Activated effector memory CD4-positive, alpha-beta T cell treated with Interleukin-2 at 50 U/mL for 16 hours (primary cell): Measurements from ENCODE around the gene ARFGAP3.

Experiments
- DNase-seq: peaks from one replicate; pipeline ENCODE4 v3.0.0-alpha.2; 2020

ARFGAP3 gene

DNA sequence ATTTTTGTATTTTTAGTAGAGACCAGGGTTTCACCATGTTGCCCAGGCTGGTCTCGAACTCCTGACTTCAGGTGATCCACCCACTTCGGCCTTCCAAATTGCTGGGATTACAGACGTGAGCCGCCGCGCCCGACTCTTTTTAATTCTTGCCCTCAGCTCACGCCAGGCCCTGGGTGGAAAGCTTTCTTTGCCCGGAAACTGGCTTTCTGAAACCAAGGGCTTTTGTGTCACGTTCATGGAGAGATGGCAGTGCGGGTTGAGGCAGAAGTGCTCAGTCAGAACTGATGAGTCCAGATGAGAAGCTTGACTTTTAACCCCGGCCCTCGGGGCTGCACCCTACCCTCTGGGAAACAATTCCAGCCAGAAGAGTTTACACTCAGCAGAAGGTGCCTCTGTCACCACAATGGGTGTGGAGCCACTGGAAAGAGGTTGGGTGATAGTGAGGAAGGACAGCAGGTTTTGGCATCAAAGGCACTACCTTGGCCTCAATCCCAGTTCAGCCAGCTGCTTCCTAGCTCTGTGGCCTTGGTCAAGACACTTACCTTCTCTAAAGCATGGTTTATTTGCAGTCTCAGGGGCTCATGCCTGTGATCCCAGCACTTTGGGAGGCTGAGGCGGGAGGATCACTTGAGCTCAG lies 890 bp upstream of the ARFGAP3 start:
- DNase-seq = no peak

GRCh38 chr22:42856179-42856864 lies 751 bp downstream of the ARFGAP3 start:
- DNase-seq = peak; percentile 11

- no peak for DNase-seq
Measured at GRCh38 chr22:42855721-42856120, 1.4 kb downstream of the ARFGAP3 start.

DNA sequence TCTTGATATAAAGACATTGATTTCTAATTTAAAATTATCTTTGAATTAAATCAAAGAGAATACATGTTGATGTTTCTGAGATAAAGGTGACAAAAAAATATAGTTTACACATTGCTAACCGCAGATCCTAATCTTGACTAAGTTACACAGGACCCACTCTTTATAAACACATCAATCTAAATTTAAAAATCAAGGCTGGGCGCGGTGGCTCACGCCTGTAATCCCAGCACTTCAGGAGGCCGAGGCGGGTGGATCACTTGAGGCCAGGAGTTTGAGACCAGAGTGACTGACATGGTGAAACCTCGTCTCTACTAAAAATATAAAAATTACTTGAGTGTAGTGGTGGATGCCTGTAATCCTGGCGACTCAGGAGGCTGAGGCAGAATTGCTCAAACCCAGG lies 1.9 kb downstream of the ARFGAP3 start:
- no peak for DNase-seq

- DNase-seq = no peak
Measured at GRCh38 chr22:42848941-42849550, 8.0 kb downstream of the ARFGAP3 start.

DNA sequence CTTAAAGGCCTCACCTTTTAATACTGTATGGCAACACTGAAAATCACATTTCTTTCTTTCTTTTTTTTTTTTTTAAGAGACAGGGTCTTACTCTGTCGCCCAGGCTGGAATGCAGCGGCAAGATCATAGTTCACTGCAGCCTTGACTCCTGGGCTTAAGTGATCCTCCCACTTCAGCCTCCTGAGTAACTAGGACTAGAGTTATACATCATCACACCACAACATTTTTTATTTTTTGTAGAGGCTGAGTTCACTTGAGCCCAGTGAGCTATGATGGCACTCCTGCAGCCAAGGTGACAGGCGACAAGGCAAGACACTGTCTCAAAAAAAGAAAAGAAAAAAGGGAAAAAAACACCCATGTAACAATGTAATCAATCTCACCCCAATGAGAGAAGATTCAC lies 10.0 kb downstream of the ARFGAP3 start:
- DNase-seq = no peak

DNA sequence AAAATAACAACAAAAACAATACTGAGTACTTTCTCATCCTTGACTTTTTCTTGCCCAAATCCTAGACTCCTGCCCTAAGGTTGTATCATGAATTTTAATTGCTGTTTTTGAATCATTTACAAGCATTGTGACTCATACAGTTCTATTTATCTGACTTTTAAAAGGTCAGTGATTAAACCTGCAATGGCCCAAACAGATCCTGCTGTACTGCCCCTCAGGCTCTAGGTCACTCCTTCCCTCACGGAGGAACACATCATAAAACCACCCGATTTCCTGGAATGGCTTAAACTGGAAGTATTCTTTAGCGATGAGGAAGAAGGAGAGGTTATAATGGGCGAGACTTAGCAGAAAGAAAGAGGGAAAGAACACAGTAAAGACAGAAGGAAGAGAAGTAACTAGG lies 12.3 kb downstream of the ARFGAP3 start:
- no peak for DNase-seq

- no peak for DNase-seq
Measured at GRCh38 chr22:42842658-42843370, 14.3 kb downstream of the ARFGAP3 start.

DNA sequence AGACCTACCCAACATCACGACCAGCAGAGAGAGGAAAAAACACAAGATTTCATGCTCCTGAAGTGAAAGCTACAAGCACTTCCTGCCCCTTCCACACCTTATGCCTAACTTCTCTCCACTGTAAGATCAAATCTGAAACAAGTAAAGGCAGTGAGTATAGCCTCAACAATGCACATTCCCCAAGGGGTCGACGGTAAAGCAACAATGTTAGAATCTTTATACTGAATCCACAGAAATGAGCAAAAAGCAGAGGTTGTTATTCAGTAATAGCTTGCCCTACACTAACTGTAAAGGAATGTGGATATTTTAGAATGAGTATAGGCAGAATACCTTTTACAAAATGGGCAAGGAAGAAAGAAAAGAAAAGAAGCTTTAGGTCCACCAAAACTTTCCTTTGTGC lies 15.6 kb downstream of the ARFGAP3 start:
- no peak for DNase-seq

- no peak for DNase-seq
Measured at GRCh38 chr22:42837556-42837955, 19.5 kb downstream of the ARFGAP3 start.

DNA sequence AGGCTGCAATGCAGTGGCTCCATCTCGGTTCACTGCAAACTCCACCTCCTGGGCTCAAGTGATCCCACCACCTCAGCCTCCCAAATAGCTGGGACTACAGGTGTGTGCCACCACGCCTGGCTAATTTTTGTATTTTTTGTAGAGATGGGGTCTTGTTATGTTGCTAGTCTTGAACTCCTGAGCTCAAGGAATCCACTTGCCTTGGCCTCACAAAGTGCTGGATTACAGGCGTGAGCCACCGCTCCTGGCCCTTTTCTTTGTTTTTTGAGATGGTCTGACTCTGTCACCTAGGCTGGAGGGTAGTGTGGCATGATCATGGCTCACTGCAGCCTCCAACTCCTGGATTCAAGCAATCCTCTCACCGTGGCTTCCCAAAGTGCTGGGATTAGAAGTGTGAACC lies 21.0 kb downstream of the ARFGAP3 start:
- DNase-seq = no peak

GRCh38 chr22:42834177-42834949 lies 22.7 kb downstream of the ARFGAP3 start:
- no peak for DNase-seq

GRCh38 chr22:42833104-42833503 lies 24.0 kb downstream of the ARFGAP3 start:
- DNase-seq = no peak

GRCh38 chr22:42831712-42832111 lies 25.4 kb downstream of the ARFGAP3 start:
- no peak for DNase-seq

DNA sequence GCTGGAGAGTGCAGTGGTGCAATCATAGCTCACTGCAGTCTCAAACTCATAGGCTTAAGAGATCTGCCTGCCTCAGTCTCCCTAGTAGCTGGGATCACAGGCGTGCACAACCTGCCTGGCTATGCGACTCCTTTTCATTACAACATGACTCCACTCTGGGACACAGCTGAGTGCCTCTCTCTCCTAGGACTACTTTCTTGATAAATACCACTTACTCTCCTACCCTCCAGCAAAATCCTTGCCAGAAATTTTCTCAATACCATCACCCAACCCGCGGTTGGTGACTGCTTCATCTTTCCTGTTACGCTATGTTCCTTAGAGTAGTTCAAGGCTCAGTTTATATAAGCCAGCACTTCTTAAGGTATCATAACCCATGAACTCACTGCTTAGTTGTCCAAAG lies 26.9 kb downstream of the ARFGAP3 start:
- no peak for DNase-seq

DNA sequence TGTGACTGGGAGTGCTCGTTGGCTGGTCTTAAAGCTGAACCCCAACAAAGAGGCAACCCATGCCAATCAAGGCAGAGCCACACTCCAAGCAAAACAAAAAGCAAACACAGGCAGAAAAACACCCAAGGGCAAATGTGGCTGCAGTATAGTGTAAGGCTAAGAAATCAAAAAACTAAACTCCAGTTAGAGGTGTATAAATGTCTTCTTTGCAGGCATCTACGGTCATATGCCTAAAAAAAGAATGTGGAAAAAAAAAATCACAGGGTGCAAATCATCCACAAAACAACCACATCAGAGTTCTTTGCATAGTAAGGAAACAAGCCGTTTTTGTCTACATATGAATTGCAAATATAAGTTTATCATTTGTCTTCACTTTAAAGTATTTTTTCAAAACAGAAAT lies 27.8 kb downstream of the ARFGAP3 start:
- DNase-seq = no peak

GRCh38 chr22:42825796-42826195 lies 31.3 kb downstream of the ARFGAP3 start:
- DNase-seq = no peak

GRCh38 chr22:42821386-42821785 lies 35.7 kb downstream of the ARFGAP3 start:
- no peak for DNase-seq

- no peak for DNase-seq
Measured at GRCh38 chr22:42820045-42820763, 36.9 kb downstream of the ARFGAP3 start.

DNA sequence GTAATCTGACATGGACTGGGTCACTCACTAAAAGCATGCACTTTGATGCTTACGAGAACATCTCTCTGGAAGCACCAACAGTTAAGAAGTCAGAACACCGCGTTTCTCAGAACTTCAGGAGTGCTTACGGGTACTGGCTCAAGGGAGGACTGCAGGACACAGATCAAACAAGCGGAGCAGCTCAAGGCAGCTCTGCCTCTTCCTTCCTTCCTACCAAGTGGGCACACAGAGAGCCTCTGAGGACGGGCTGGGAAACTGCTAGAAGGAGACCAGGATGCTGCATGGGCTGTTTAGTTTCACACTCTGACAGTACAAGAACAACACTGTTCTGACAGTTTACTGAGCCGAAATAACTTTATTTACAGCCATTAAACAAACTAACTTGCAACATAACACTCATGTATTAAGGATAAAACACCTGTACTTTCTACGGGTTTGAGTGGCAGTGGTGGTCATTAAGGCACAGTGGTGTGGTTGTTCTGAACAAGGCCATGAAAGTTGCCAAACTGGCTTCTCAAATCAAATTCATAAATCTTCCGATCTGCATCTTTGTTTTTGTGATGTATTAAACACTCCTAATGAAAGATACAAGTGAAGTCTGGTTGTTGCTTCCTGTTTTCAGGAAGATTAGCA lies 37.5 kb downstream of the ARFGAP3 start:
- DNase-seq = no peak

- DNase-seq = no peak
Measured at GRCh38 chr22:42817556-42817955, 39.5 kb downstream of the ARFGAP3 start.

- no peak for DNase-seq
Measured at GRCh38 chr22:42816336-42816735, 40.7 kb downstream of the ARFGAP3 start.
